Spleen (tissue), 7 donors: ENCODE data around the gene TTC19.

Source experiments
- CTCF ChIP-seq, 11 experiments: fragments of 200-600 bp in 7 of 11; fragments of 450-650 bp in 4 of 11; sonication (generic) in 4 of 11; IDR thresholded peaks in 8 of 11; conservative IDR thresholded peaks in 3 of 11; 1 replicate in 7 of 11; 2 replicates in 4 of 11; pipeline versions ENCODE4 v1.4.0 to v1.8.0; 2016 to 2021; ENCODE audit warnings: antibody characterized with exemption in 11 of 11, inconsistent platforms in 4 of 11, mild to moderate bottlenecking in 1 of 11
- POLR2A ChIP-seq, 3 donors: fragments of 450-650 bp; IDR thresholded peaks; one replicate each; pipeline ENCODE4 v1.5.1; 2017; ENCODE audit warnings: antibody characterized with exemption in 3 of 3, mild to moderate bottlenecking in 1 of 3
- donor health status: DM: no; HTN: no; CAD: no; lungs with moderate emphysema.
- donor health status: DM: no; HTN: no; CAD: no.
- donor health status: DM: no; HTN: no; CAD: no.

- TF ChIP-seq POLR2A (IDR thresholded peaks at IDR 0.05) (no peak), CTCF (IDR thresholded peaks at IDR 0.05 in 8 of 11, conservative IDR thresholded peaks at IDR 0.05 in 3 of 11) (no peak)
These were observed 43.7 kb upstream of the TTC19 start for GRCh38 chr17:15955793-15956541.
